ENCODE results near the gene DNAAF2.
A peak's percentile ranks its signal among the peaks of the same experiment; 100 is the strongest.
"Not testable (repeated sequence)": the region's sequence is repeated elsewhere in the genome, so short reads cannot be mapped to it uniquely, and the experiment has no call there.

Gene DNAAF2

DNA sequence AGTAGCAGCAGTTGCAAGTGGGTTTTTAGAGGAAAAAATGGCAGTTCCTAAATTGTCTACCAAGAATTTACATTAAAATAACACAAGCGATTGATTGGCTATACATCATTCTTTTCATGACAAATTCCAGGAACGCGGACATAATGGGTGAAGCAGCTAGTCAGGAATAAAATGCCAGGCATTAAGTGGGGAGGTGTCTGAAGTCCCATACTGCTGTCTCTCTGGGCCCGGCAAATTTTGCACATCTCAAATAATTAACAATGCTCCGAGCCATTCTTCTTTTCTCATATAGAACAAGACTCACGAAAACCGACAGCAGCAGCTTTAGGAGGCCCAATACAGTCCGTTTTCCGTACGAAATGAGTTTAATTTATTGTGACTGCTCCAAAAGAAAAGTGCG lies 15.3 kb downstream of the DNAAF2 start:
- no peak overlapping the region for H3K14ac ChIP-seq (ENCODE audit: low read length)
- H2BK5ac ChIP-seq (ENCODE audit: low read depth, low read length, poor library complexity), result no peak overlapping the region
- WGBS (ENCODE audit: extremely low coverage, insufficient coverage, insufficient read length), result no CpG with 5 or more reads among the region's 11 CpGs
- H3K79me1 ChIP-seq (ENCODE audit: low read length), result peaks cover 13% of the 10 kb centered on the region
- H4K12ac ChIP-seq (ENCODE audit: low read depth, low read length), result no peak overlapping the region
- H2BK12ac ChIP-seq (ENCODE audit: low read length), result no peak overlapping the region
- DNase-seq, result peak in 1 of 2 donors; percentile 51
- H4K8ac ChIP-seq (ENCODE audit: low read depth, low read length), result no peak overlapping the region
- H4K91ac ChIP-seq (ENCODE audit: low read depth, low read length), result no peak overlapping the region
- peak overlapping the region; percentile 99 for H3K4me3 ChIP-seq (ENCODE audit: low read depth, low read length)
- no peak overlapping the region for H3K18ac ChIP-seq (ENCODE audit: low read length)
- H3K4me1 ChIP-seq (ENCODE audit: control insufficient read depth in 1 of 2, insufficient read depth in 2 of 2, low read length in 2 of 2), result peaks cover 3 to 9% of the 10 kb centered on the region in 2 experiments
- peak overlapping the region; percentile 89 for H3K27ac ChIP-seq (ENCODE audit: low read depth, low read length)
- H2BK120ac ChIP-seq (ENCODE audit: insufficient read depth, low read length, poor library complexity), result no peak overlapping the region
- H2AK5ac ChIP-seq (ENCODE audit: low read length), result no peak overlapping the region
- peak overlapping the region; percentile 96 for H3K4me2 ChIP-seq (ENCODE audit: low read length)
- H3K23ac ChIP-seq (ENCODE audit: low read length), result no peak overlapping the region
- H3K4ac ChIP-seq (ENCODE audit: low read depth, low read length), result peak overlapping the region; percentile 17
- H2AFZ ChIP-seq (ENCODE audit: insufficient read depth, low read length, poor library complexity), result no peak overlapping the region
- H3K79me2 ChIP-seq (ENCODE audit: control insufficient read depth, insufficient read depth, low read length, poor library complexity), result peaks cover 20% of the 10 kb centered on the region
- no peaks in the 10 kb centered on the region for H3K9me3 ChIP-seq (ENCODE audit: insufficient read depth, low read depth, low read length)
- H3K9ac ChIP-seq (ENCODE audit: low read length), result peak overlapping the region; percentile 87
- H3K36me3 ChIP-seq (ENCODE audit: control insufficient read depth in 1 of 2, insufficient read depth in 2 of 2, low read length in 2 of 2), result peaks cover 5 to 11% of the 10 kb centered on the region in 2 experiments
- H3K27me3 ChIP-seq (ENCODE audit: insufficient read depth, low read length), result no peaks in the 10 kb centered on the region

DNA sequence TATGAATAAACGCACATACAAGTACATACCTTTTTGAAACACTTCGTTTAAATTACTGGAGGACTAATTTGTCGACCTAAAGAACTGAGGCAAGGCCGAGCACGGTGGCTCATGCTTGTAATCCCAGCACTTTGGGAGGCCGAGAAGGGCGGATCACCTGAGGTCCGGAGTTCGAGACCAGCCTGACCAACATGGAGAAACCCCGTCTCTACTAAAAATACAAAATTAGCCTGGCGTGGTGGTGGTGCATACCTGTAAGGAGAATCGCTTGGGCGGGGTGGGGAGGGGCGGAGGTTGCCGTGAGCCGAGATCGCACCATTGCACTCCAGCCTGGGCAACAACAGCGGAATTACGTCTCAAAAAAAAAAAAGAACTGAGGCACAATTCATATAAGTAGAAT lies 15.8 kb downstream of the DNAAF2 start:
- Histone ChIP-seq H3K79me2 (ENCODE audit: control insufficient read depth, insufficient read depth, low read length, poor library complexity) (peaks cover 20% of the 10 kb centered on the region), H3K4me2 (ENCODE audit: low read length) (peak overlapping the region; percentile 96), H3K79me1 (ENCODE audit: low read length) (peaks cover 13% of the 10 kb centered on the region), H3K9ac (ENCODE audit: low read length) (peak overlapping the region; percentile 70), H3K36me3 (ENCODE audit: control insufficient read depth in 1 of 2, insufficient read depth in 2 of 2, low read length in 2 of 2) (peaks cover 5 to 11% of the 10 kb centered on the region in 2 experiments), H3K4me3 (ENCODE audit: low read depth, low read length) (peak overlapping the region; percentile 50), H3K4ac (ENCODE audit: low read depth, low read length) (peak overlapping the region; percentile 17)
- not testable (repeated sequence) for H3K14ac ChIP-seq (ENCODE audit: low read length); H2BK120ac ChIP-seq (ENCODE audit: insufficient read depth, low read length, poor library complexity); H2AFZ ChIP-seq (ENCODE audit: insufficient read depth, low read length, poor library complexity); H2BK12ac ChIP-seq (ENCODE audit: low read length); H4K91ac ChIP-seq (ENCODE audit: low read depth, low read length); H2AK5ac ChIP-seq (ENCODE audit: low read length); H4K8ac ChIP-seq (ENCODE audit: low read depth, low read length); H3K27ac ChIP-seq (ENCODE audit: low read depth, low read length); H3K18ac ChIP-seq (ENCODE audit: low read length); H3K23ac ChIP-seq (ENCODE audit: low read length); H3K4me1 ChIP-seq (ENCODE audit: control insufficient read depth in 1 of 2, insufficient read depth in 2 of 2, low read length in 2 of 2); H2BK5ac ChIP-seq (ENCODE audit: low read depth, low read length, poor library complexity); H3K27me3 ChIP-seq (ENCODE audit: insufficient read depth, low read length); H3K9me3 ChIP-seq (ENCODE audit: insufficient read depth, low read depth, low read length); DNase-seq; H4K12ac ChIP-seq (ENCODE audit: low read depth, low read length)
- no CpG with 5 or more reads among the region's 19 CpGs for WGBS (ENCODE audit: extremely low coverage, insufficient coverage, insufficient read length)

DNA sequence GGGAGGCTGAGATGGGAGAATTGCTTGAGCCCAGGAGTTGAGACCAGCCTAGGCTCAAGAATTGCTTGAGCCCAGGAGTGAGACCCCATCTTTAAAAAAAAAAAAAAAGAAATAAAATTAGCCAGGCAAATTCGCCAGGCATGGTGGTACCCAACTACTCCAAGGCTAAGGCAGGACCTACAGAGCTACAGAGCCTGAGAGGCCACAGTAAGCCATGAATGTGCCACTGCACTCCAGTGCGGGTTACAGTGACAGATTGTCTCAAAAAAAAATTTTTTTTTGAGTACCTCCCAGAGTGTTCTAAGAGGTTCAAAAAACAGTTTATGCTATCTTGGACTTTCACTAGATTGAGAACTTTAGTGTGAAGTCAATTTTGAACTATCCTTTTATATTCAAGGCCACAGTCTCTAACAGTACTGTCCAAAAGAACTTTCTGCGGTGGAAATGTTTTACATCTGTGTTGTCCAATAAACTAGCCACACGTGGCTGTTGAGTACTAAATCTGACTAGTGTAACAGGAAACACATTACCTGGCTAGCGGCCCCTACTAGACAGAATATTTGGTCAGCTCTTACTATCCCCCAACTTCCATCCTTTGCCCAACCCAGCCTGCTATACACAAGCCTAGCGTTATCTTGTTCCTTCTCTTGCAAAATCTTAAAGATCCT lies 17.1 kb downstream of the DNAAF2 start:
- H3K79me1 ChIP-seq (ENCODE audit: low read length), result peaks cover 13% of the 10 kb centered on the region
- no peaks in the 10 kb centered on the region for H3K27me3 ChIP-seq (ENCODE audit: insufficient read depth, low read length)
- no peak overlapping the region for H3K18ac ChIP-seq (ENCODE audit: low read length)
- H3K23ac ChIP-seq (ENCODE audit: low read length), result no peak overlapping the region
- no peak overlapping the region for H2AFZ ChIP-seq (ENCODE audit: insufficient read depth, low read length, poor library complexity)
- H3K9ac ChIP-seq (ENCODE audit: low read length), result no peak overlapping the region
- H3K14ac ChIP-seq (ENCODE audit: low read length), result no peak overlapping the region
- H2AK5ac ChIP-seq (ENCODE audit: low read length), result no peak overlapping the region
- H3K79me2 ChIP-seq (ENCODE audit: control insufficient read depth, insufficient read depth, low read length, poor library complexity), result peaks cover 20% of the 10 kb centered on the region
- H3K4ac ChIP-seq (ENCODE audit: low read depth, low read length), result no peak overlapping the region
- H2BK5ac ChIP-seq (ENCODE audit: low read depth, low read length, poor library complexity), result no peak overlapping the region
- no peak overlapping the region for H4K12ac ChIP-seq (ENCODE audit: low read depth, low read length)
- no CpG with 5 or more reads among the region's 6 CpGs for WGBS (ENCODE audit: extremely low coverage, insufficient coverage, insufficient read length)
- no peak overlapping the region for H3K27ac ChIP-seq (ENCODE audit: low read depth, low read length)
- H2BK120ac ChIP-seq (ENCODE audit: insufficient read depth, low read length, poor library complexity), result no peak overlapping the region
- no peak overlapping the region for H4K8ac ChIP-seq (ENCODE audit: low read depth, low read length)
- no peak overlapping the region for H3K4me3 ChIP-seq (ENCODE audit: low read depth, low read length)
- H3K9me3 ChIP-seq (ENCODE audit: insufficient read depth, low read depth, low read length), result no peaks in the 10 kb centered on the region
- peaks cover 5 to 11% of the 10 kb centered on the region in 2 experiments for H3K36me3 ChIP-seq (ENCODE audit: control insufficient read depth in 1 of 2, insufficient read depth in 2 of 2, low read length in 2 of 2)
- H3K4me2 ChIP-seq (ENCODE audit: low read length), result no peak overlapping the region
- no peak overlapping the region for H4K91ac ChIP-seq (ENCODE audit: low read depth, low read length)
- H3K4me1 ChIP-seq (ENCODE audit: control insufficient read depth in 1 of 2, insufficient read depth in 2 of 2, low read length in 2 of 2), result peaks cover 3 to 9% of the 10 kb centered on the region in 2 experiments
- no peak for DNase-seq
- H2BK12ac ChIP-seq (ENCODE audit: low read length), result no peak overlapping the region

DNA sequence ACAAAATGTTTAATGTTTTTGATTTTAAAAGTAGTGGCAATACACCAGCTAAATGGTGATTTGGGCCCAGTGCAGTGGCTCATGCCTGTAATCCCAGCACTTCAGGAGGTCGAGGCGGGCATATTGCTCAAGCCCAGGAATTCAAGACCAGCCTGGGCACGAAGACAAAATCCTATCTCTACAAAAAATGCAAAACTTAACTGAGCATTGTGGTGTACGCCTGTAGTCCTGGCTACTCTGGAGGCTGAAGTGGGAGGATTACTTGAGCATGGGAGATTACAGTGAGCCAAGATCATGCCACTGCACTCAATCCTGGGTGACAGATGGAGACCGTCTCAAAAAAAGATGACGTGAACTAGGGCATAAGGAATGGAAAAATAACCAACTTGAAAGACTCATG lies 19.3 kb downstream of the DNAAF2 start:
- no peak overlapping the region for H3K23ac ChIP-seq (ENCODE audit: low read length)
- no peak overlapping the region for H2BK5ac ChIP-seq (ENCODE audit: low read depth, low read length, poor library complexity)
- H4K91ac ChIP-seq (ENCODE audit: low read depth, low read length), result no peak overlapping the region
- H2BK120ac ChIP-seq (ENCODE audit: insufficient read depth, low read length, poor library complexity), result no peak overlapping the region
- peaks cover 0 to 2% of the 10 kb centered on the region in 2 experiments for H3K4me1 ChIP-seq (ENCODE audit: control insufficient read depth in 1 of 2, insufficient read depth in 2 of 2, low read length in 2 of 2)
- no peak overlapping the region for H3K4me2 ChIP-seq (ENCODE audit: low read length)
- H2BK12ac ChIP-seq (ENCODE audit: low read length), result no peak overlapping the region
- no peak overlapping the region for H3K18ac ChIP-seq (ENCODE audit: low read length)
- no peak overlapping the region for H4K8ac ChIP-seq (ENCODE audit: low read depth, low read length)
- WGBS (ENCODE audit: extremely low coverage, insufficient coverage, insufficient read length), result no CpG with 5 or more reads among the region's 6 CpGs
- H3K14ac ChIP-seq (ENCODE audit: low read length), result no peak overlapping the region
- no peak overlapping the region for H3K9ac ChIP-seq (ENCODE audit: low read length)
- peak; percentile 72 to 88 for DNase-seq
- H3K9me3 ChIP-seq (ENCODE audit: insufficient read depth, low read depth, low read length), result no peaks in the 10 kb centered on the region
- H3K27ac ChIP-seq (ENCODE audit: low read depth, low read length), result no peak overlapping the region
- H3K36me3 ChIP-seq (ENCODE audit: control insufficient read depth in 1 of 2, insufficient read depth in 2 of 2, low read length in 2 of 2), result peaks cover 5 to 11% of the 10 kb centered on the region in 2 experiments
- no peaks in the 10 kb centered on the region for H3K27me3 ChIP-seq (ENCODE audit: insufficient read depth, low read length)
- no peak overlapping the region for H3K4me3 ChIP-seq (ENCODE audit: low read depth, low read length)
- no peak overlapping the region for H2AFZ ChIP-seq (ENCODE audit: insufficient read depth, low read length, poor library complexity)
- peaks cover 7% of the 10 kb centered on the region for H3K79me1 ChIP-seq (ENCODE audit: low read length)
- H2AK5ac ChIP-seq (ENCODE audit: low read length), result no peak overlapping the region
- H3K4ac ChIP-seq (ENCODE audit: low read depth, low read length), result no peak overlapping the region
- no peak overlapping the region for H4K12ac ChIP-seq (ENCODE audit: low read depth, low read length)
- H3K79me2 ChIP-seq (ENCODE audit: control insufficient read depth, insufficient read depth, low read length, poor library complexity), result peaks cover 14% of the 10 kb centered on the region
